Gastroesophageal sphincter (tissue), 3 donors: Measurements from ENCODE around the gene KLHL30.

Experiments
- EP300 ChIP-seq: sonication (generic); formaldehyde crosslinking; IDR thresholded peaks from one replicate; pipeline ENCODE4 v1.6.1; 2017; ENCODE audit warnings: antibody characterized with exemption, mild to moderate bottlenecking
- POLR2A ChIP-seq, 2 donors: fragments of 450-650 bp; IDR thresholded peaks; one replicate each; pipeline ENCODE4 v1.6.1; 2017; ENCODE audit warnings: antibody characterized with exemption in 2 of 2, mild to moderate bottlenecking in 2 of 2, moderate library complexity in 1 of 2
- POLR2AphosphoS5 ChIP-seq: sonication (generic); formaldehyde crosslinking; IDR thresholded peaks from one replicate; pipeline ENCODE4 v1.6.1; 2017; ENCODE audit warnings: antibody characterized with exemption
- TF ChIP-seq, protein P1 (sequence below), 4 experiments: fragments of 200-600 bp in 2 of 4; fragments of 450-650 bp in 2 of 4; sonication (generic) in 1 of 4; IDR thresholded peaks; one replicate each; pipeline ENCODE4 v1.5.1; 2017 to 2019; ENCODE audit warnings: antibody characterized with exemption in 4 of 4, mild to moderate bottlenecking in 2 of 4, moderate library complexity in 2 of 4

DNA sequence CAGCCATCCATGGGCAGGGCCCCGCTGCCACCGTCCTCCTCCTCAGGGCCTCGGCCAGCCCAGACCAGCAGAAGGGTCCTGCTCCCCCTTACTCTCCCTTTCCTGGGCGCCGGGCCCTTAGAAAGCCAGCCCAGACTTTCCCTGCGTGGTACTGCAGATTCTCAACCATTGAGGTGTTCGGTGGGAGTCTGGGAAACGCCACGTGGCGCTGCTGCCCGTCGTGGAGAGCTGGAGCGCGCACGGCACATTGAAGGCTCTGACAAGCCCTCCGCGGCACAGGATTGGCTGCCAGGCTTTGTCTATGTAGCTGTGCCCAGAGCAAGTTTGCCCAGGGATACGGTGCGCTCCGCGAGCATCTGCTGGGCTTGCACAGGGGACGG, 10.4 kb upstream of the KLHL30 start:
- TF ChIP-seq, protein P1, sequence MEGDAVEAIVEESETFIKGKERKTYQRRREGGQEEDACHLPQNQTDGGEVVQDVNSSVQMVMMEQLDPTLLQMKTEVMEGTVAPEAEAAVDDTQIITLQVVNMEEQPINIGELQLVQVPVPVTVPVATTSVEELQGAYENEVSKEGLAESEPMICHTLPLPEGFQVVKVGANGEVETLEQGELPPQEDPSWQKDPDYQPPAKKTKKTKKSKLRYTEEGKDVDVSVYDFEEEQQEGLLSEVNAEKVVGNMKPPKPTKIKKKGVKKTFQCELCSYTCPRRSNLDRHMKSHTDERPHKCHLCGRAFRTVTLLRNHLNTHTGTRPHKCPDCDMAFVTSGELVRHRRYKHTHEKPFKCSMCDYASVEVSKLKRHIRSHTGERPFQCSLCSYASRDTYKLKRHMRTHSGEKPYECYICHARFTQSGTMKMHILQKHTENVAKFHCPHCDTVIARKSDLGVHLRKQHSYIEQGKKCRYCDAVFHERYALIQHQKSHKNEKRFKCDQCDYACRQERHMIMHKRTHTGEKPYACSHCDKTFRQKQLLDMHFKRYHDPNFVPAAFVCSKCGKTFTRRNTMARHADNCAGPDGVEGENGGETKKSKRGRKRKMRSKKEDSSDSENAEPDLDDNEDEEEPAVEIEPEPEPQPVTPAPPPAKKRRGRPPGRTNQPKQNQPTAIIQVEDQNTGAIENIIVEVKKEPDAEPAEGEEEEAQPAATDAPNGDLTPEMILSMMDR (IDR thresholded peaks at IDR 0.05), result no peak
- TF ChIP-seq POLR2A (IDR thresholded peaks at IDR 0.05) (no peak), EP300 (no peak), POLR2AphosphoS5 (no peak)
